CD14-positive monocyte (primary cell): ENCODE data around the gene ANKRD10. TPM values are rescaled to one million over a fixed set of nuclear protein-coding genes. Genes with fewer than 3 reads are reported as not detected.
"Not testable (repeated sequence)": the region's sequence is repeated elsewhere in the genome, so short reads cannot be mapped to it uniquely, and the experiment has no call there.

Experiments used
- DNase-seq, 3 donors: peaks; one replicate each; pipeline ENCODE4 v3.0.0-alpha.2; 2011 to 2022
- H2AFZ ChIP-seq: 2 replicates; pipeline ENCODE4 v1.6.0; 2012; ENCODE audit warnings: mild to moderate bottlenecking, low read depth, low read length, inconsistent platforms; ENCODE audit not compliant: insufficient read depth, poor library complexity, severe bottlenecking
- H3K27ac ChIP-seq, 2 donors: 1 replicate in 1 of 2; 2 replicates in 1 of 2; pipeline ENCODE4 v1.5.1; 2012 to 2013; ENCODE audit warnings: low read length in 2 of 2, control low read depth in 1 of 2, inconsistent platforms in 1 of 2, low read depth in 1 of 2, mild to moderate bottlenecking in 1 of 2
- H3K27me3 ChIP-seq, 2 donors: one replicate each; pipeline versions ENCODE4 v1.6.0 to v1.6.1; 2011 to 2013; ENCODE audit warnings: low read length in 2 of 2; ENCODE audit not compliant: control insufficient read depth in 2 of 2, insufficient read depth in 2 of 2
- H3K36me3 ChIP-seq, 2 donors: replicated peaks in 1 of 2; 1 replicate in 1 of 2; 2 replicates in 1 of 2; pipeline versions ENCODE4 v1.5.1 to v1.6.1; 2012 to 2013; ENCODE audit warnings: low read length in 2 of 2, control low read depth in 1 of 2, inconsistent platforms in 1 of 2, mild to moderate bottlenecking in 1 of 2; ENCODE audit not compliant: insufficient read depth in 2 of 2, control insufficient read depth in 1 of 2
- H3K4me1 ChIP-seq, 2 donors: 1 replicate in 1 of 2; 2 replicates in 1 of 2; pipeline versions ENCODE4 v1.5.1 to v1.6.1; 2012 to 2013; ENCODE audit warnings: low read length in 2 of 2, control low read depth in 1 of 2, inconsistent platforms in 1 of 2, mild to moderate bottlenecking in 1 of 2, moderate library complexity in 1 of 2; ENCODE audit not compliant: insufficient read depth in 2 of 2, control insufficient read depth in 1 of 2
- H3K4me2 ChIP-seq: replicated peaks from 2 replicates; pipeline ENCODE3; 2012; ENCODE audit warnings: low read length, moderate library complexity, mild to moderate bottlenecking; ENCODE audit not compliant: poor library complexity, severe bottlenecking; ENCODE audit errors: extremely low read depth
- H3K4me3 ChIP-seq, 3 experiments: fragments of 200-600 bp in 1 of 3; sonication (generic) in 1 of 3; replicated peaks in 1 of 3; 1 replicate in 2 of 3; 2 replicates in 1 of 3; pipeline ENCODE4 v1.5.1; 2011 to 2013; ENCODE audit warnings: low read length in 3 of 3, mild to moderate bottlenecking in 3 of 3, control low read depth in 2 of 3, low read depth in 2 of 3, inconsistent platforms in 1 of 3, moderate library complexity in 1 of 3
- H3K79me2 ChIP-seq: 2 replicates; pipeline ENCODE4 v1.6.0; 2012; ENCODE audit warnings: mild to moderate bottlenecking, control low read depth, inconsistent platforms, low read length, moderate library complexity; ENCODE audit not compliant: insufficient read depth
- H3K9ac ChIP-seq: 2 replicates; pipeline ENCODE4 v1.6.0; 2017; ENCODE audit warnings: low read length, mild to moderate bottlenecking; ENCODE audit not compliant: insufficient read depth, poor library complexity, severe bottlenecking
- H3K9me3 ChIP-seq, 2 donors: replicated peaks in 1 of 2; 1 replicate in 1 of 2; 2 replicates in 1 of 2; pipeline versions ENCODE4 v1.5.1 to v1.6.1; 2012 to 2013; ENCODE audit warnings: low read length in 2 of 2, control low read depth in 1 of 2; ENCODE audit not compliant: control insufficient read depth in 1 of 2, insufficient read depth in 1 of 2
- H4K20me1 ChIP-seq: 2 replicates; pipeline ENCODE4 v1.6.0; 2012; ENCODE audit warnings: mild to moderate bottlenecking, low read length, control low read depth, moderate library complexity; ENCODE audit not compliant: insufficient read depth
- H3K27ac Mint-ChIP-seq, 7 donors: one replicate each; pipeline ENCODE4 v1.8.0; 2020; ENCODE audit warnings: mild to moderate bottlenecking in 7 of 7, mixed read lengths in 7 of 7, moderate library complexity in 6 of 7, inconsistent platforms in 2 of 7
- H3K27me3 Mint-ChIP-seq, 3 donors: one replicate each; pipeline ENCODE4 v1.8.0; 2021 to 2022; ENCODE audit warnings: low read depth in 3 of 3, mild to moderate bottlenecking in 3 of 3, mixed read lengths in 3 of 3, moderate library complexity in 3 of 3, inconsistent platforms in 1 of 3
- H3K36me3 Mint-ChIP-seq, 2 donors: one replicate each; pipeline ENCODE4 v1.8.0; 2020; ENCODE audit warnings: mixed read lengths in 2 of 2, inconsistent platforms in 1 of 2, mild to moderate bottlenecking in 1 of 2
- H3K4me1 Mint-ChIP-seq: one replicate; pipeline ENCODE4 v1.8.0; 2020; ENCODE audit warnings: mild to moderate bottlenecking, mixed read lengths
- H3K4me3 Mint-ChIP-seq, 2 donors: one replicate each; pipeline ENCODE4 v1.8.0; 2020; ENCODE audit warnings: mild to moderate bottlenecking in 2 of 2, mixed read lengths in 2 of 2, moderate library complexity in 1 of 2
- H3K9me3 Mint-ChIP-seq, 7 donors: one replicate each; pipeline ENCODE4 v1.8.0; 2020 to 2022; ENCODE audit warnings: mixed read lengths in 7 of 7, mild to moderate bottlenecking in 6 of 7, moderate library complexity in 6 of 7, inconsistent platforms in 2 of 7
- CTCF ChIP-seq: fragments of 200-600 bp; IDR thresholded peaks from one replicate; pipeline ENCODE4 v1.8.0; 2022; ENCODE audit warnings: antibody characterized with exemption, mild to moderate bottlenecking
- WGBS: methylation state at CpG from one replicate; pipeline ENCODE4 v1.1.5; 2013; ENCODE audit warnings: missing lambda C conversion rate; ENCODE audit not compliant: insufficient coverage; 5-methylcytosine and 5-hydroxymethylcytosine counted together
- intact Hi-C, 2 donors: fragments of 100-400 bp; cut with micrococcal nuclease; formaldehyde crosslinking; loops; one replicate each; pipeline versions ENCODE4 v1.15.0 to v1.15.1; 2023
- polyA plus RNA-seq, 3 donors: library from polyadenylated mRNA; depleted of rRNA in 1 of 3; unstranded in 2 of 3; stranded (reverse) in 1 of 3; fragments of 300-500 nt in 2 of 3; fragments of >200 nt in 1 of 3; fragmentation: Illumina TruSeq in 2 of 3; gene quantifications; 1 replicate in 2 of 3; 2 replicates in 1 of 3; pipeline ENCODE4 v1.2.3, GENCODE V29; 2012 to 2021

The ANKRD10 gene
- polyA plus RNA-seq, 3 donors, result 30.5 to 79.9 (median 37.2) TPM

- H3K4me2 ChIP-seq, result no peak overlapping the region
- H3K9me3 ChIP-seq, result peaks cover 0 to 9% of the 10 kb centered on the region in 2 donors
- no peaks in the 10 kb centered on the region for H4K20me1 ChIP-seq
- Mint-ChIP-seq H3K4me3 (no peak overlapping the region), H3K36me3 (no peaks in the 10 kb centered on the region), H3K4me1 (peaks cover 10% of the 10 kb centered on the region), H3K27ac (no peak overlapping the region), H3K9me3 (peaks cover 7 to 13% (median 10%) of the 10 kb centered on the region in 7 donors), H3K27me3 (peaks cover 2 to 6% (median 4%) of the 10 kb centered on the region in 3 donors)
- peaks cover 0 to 4% of the 10 kb centered on the region in 2 donors for H3K4me1 ChIP-seq
- no peak overlapping the region for H3K9ac ChIP-seq
- 93% methylated on average over 12 of the region's 12 CpGs for WGBS
- no peak overlapping the region for H2AFZ ChIP-seq
- intact Hi-C loops, result no loop called here
- TF ChIP-seq CTCF, result no peak
- no peaks in the 10 kb centered on the region for H3K79me2 ChIP-seq
- H3K27me3 ChIP-seq, result no peaks in the 10 kb centered on the region
- H3K4me3 ChIP-seq, result no peak overlapping the region
- H3K27ac ChIP-seq, result no peak overlapping the region
- no peaks in the 10 kb centered on the region for H3K36me3 ChIP-seq
- no peak for DNase-seq
Observed at GRCh38 chr13:110953416-110953815, 38.5 kb upstream of the ANKRD10 start.

DNA sequence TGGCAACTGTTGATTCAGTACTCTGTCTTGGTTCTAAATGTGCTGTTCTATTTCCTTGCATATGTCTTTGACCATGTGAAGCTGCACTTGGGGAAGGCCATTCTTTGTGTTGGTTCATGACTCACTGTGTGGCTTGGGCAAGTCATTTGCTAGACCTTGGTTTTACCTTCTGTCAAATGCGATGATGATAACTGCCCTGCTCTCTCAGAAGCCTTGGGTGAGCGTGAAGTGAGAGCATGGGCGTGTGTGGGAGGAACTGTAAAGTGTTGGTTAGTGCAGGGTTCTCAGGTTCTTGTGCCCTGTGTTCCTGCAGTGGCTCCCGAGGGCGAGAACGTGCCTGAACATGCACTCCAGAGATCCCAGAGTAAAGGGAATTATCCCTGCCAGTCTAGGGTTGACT, 37.3 kb upstream of the ANKRD10 start:
- H3K4me2 ChIP-seq, H3K9ac ChIP-seq, H3K4me3 ChIP-seq, H3K4me1 ChIP-seq, H3K36me3 ChIP-seq, H3K4me1 Mint-ChIP-seq, H3K36me3 Mint-ChIP-seq, H3K27ac ChIP-seq, H2AFZ ChIP-seq, H3K27me3 ChIP-seq, H3K27ac Mint-ChIP-seq, H3K79me2 ChIP-seq, H4K20me1 ChIP-seq, H3K4me3 Mint-ChIP-seq, H3K27me3 Mint-ChIP-seq, DNase-seq, H3K9me3 Mint-ChIP-seq, intact Hi-C loops, H3K9me3 ChIP-seq: not testable (repeated sequence)
- no CpG with 5 or more reads among the region's 6 CpGs for WGBS
